Liver (tissue), 3 donors: Measurements from ENCODE around the gene C1GALT1C1L.

Source experiments
- EGR1 ChIP-seq, 2 donors: IDR thresholded peaks; 2 replicates each; pipeline ENCODE4 v1.6.1; 2016 to 2018; ENCODE audit warnings: antibody characterized with exemption in 2 of 2, low read depth in 2 of 2
- GABPA ChIP-seq, 2 donors: IDR thresholded peaks in 1 of 2; conservative IDR thresholded peaks in 1 of 2; 2 replicates each; pipeline ENCODE4 v1.6.1; 2016; ENCODE audit warnings: antibody characterized with exemption in 2 of 2, mild to moderate bottlenecking in 1 of 2, moderate library complexity in 1 of 2
- TF ChIP-seq, protein P1 (sequence below): IDR thresholded peaks from 2 replicates; pipeline ENCODE4 v1.6.1; 2016; ENCODE audit warnings: antibody characterized with exemption, mild to moderate bottlenecking
- TF ChIP-seq, protein P2 (sequence below): fragments of 150-350 bp; IDR thresholded peaks from 2 replicates; pipeline ENCODE4 v1.5.1; 2017; ENCODE audit warnings: improper control_type of control experiment, low read depth, low read length; ENCODE audit not compliant: missing input control
- donor health status: healthy.
- donor health status: healthy.

DNA sequence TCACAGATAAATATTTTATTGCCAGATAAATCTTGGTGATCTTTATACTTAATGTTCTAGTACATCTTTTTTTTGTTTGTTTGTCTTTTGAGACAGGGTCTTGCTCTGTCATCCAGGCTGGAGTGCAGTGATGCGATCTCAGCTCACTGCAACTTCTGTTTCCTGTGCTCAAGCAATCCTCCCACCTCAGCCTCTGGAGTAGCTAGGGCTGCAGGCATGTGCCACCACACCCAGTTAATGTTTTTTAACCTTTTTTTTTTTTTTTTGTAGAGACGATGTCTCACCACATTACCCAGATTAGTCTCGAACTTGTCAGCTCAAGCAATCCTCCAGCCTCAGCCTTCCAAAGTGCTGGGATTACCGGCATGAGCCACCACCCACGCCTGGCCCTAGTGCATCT lies 9.1 kb upstream of the C1GALT1C1L start:
- TF ChIP-seq, protein P1, sequence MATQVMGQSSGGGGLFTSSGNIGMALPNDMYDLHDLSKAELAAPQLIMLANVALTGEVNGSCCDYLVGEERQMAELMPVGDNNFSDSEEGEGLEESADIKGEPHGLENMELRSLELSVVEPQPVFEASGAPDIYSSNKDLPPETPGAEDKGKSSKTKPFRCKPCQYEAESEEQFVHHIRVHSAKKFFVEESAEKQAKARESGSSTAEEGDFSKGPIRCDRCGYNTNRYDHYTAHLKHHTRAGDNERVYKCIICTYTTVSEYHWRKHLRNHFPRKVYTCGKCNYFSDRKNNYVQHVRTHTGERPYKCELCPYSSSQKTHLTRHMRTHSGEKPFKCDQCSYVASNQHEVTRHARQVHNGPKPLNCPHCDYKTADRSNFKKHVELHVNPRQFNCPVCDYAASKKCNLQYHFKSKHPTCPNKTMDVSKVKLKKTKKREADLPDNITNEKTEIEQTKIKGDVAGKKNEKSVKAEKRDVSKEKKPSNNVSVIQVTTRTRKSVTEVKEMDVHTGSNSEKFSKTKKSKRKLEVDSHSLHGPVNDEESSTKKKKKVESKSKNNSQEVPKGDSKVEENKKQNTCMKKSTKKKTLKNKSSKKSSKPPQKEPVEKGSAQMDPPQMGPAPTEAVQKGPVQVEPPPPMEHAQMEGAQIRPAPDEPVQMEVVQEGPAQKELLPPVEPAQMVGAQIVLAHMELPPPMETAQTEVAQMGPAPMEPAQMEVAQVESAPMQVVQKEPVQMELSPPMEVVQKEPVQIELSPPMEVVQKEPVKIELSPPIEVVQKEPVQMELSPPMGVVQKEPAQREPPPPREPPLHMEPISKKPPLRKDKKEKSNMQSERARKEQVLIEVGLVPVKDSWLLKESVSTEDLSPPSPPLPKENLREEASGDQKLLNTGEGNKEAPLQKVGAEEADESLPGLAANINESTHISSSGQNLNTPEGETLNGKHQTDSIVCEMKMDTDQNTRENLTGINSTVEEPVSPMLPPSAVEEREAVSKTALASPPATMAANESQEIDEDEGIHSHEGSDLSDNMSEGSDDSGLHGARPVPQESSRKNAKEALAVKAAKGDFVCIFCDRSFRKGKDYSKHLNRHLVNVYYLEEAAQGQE: no peak
- TF ChIP-seq EGR1 (IDR thresholded peaks at IDR 0.05; ENCODE audit: low read depth in 2 of 2) (no peak), GABPA (IDR thresholded peaks at IDR 0.05 in 1 of 2, conservative IDR thresholded peaks at IDR 0.05 in 1 of 2) (no peak)
- TF ChIP-seq, protein P2, sequence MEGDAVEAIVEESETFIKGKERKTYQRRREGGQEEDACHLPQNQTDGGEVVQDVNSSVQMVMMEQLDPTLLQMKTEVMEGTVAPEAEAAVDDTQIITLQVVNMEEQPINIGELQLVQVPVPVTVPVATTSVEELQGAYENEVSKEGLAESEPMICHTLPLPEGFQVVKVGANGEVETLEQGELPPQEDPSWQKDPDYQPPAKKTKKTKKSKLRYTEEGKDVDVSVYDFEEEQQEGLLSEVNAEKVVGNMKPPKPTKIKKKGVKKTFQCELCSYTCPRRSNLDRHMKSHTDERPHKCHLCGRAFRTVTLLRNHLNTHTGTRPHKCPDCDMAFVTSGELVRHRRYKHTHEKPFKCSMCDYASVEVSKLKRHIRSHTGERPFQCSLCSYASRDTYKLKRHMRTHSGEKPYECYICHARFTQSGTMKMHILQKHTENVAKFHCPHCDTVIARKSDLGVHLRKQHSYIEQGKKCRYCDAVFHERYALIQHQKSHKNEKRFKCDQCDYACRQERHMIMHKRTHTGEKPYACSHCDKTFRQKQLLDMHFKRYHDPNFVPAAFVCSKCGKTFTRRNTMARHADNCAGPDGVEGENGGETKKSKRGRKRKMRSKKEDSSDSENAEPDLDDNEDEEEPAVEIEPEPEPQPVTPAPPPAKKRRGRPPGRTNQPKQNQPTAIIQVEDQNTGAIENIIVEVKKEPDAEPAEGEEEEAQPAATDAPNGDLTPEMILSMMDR: no peak
